NCI-H2227 (cell line): ENCODE results near the gene DCAF8.

Experiments
- DNase-seq: peaks from one replicate; lab custom pipeline; 2025; ENCODE audit not compliant: unreplicated experiment; lab: John Stamatoyannopoulos, UW

The DCAF8 gene

GRCh38 chr1:160264795-160265307, 2.5 kb upstream of the DCAF8 start:
- no peak for DNase-seq

GRCh38 chr1:160261556-160261892, 825 bp downstream of the DCAF8 start:
- DNase-seq = peak; percentile 48

GRCh38 chr1:160260406-160261382, 1.7 kb downstream of the DCAF8 start:
- DNase-seq = no peak

- no peak for DNase-seq
Measured at GRCh38 chr1:160258177-160258798, 4.1 kb downstream of the DCAF8 start.

GRCh38 chr1:160257411-160258015, 4.8 kb downstream of the DCAF8 start:
- no peak for DNase-seq

GRCh38 chr1:160256396-160257046, 5.8 kb downstream of the DCAF8 start:
- no peak for DNase-seq

- no peak for DNase-seq
Measured at GRCh38 chr1:160255781-160256300, 6.5 kb downstream of the DCAF8 start.

GRCh38 chr1:160251687-160252526, 10.4 kb downstream of the DCAF8 start:
- peak; percentile 87 for DNase-seq

- no peak for DNase-seq
Measured at GRCh38 chr1:160251011-160251410, 11.3 kb downstream of the DCAF8 start.

GRCh38 chr1:160247053-160247452, 15.3 kb downstream of the DCAF8 start:
- no peak for DNase-seq

GRCh38 chr1:160245434-160245833, 16.9 kb downstream of the DCAF8 start:
- no peak for DNase-seq

GRCh38 chr1:160244209-160244608, 18.1 kb downstream of the DCAF8 start:
- peak; percentile 10 for DNase-seq

GRCh38 chr1:160243767-160244166, 18.6 kb downstream of the DCAF8 start:
- no peak for DNase-seq

- no peak for DNase-seq
Measured at GRCh38 chr1:160239582-160240299, 22.6 kb downstream of the DCAF8 start.

GRCh38 chr1:160238408-160238807, 23.9 kb downstream of the DCAF8 start:
- DNase-seq = no peak

GRCh38 chr1:160237558-160237957, 24.8 kb downstream of the DCAF8 start:
- no peak for DNase-seq

- DNase-seq = no peak
Measured at GRCh38 chr1:160236806-160237205, 25.5 kb downstream of the DCAF8 start.

GRCh38 chr1:160232911-160233310, 29.4 kb downstream of the DCAF8 start:
- DNase-seq = no peak

GRCh38 chr1:160228431-160228830, 33.9 kb downstream of the DCAF8 start:
- no peak for DNase-seq
